Liver (tissue), 9 donors: ENCODE results near the gene PHF2. TPM values are rescaled to one million over a fixed set of nuclear protein-coding genes. Genes with fewer than 3 reads are reported as not detected.

Experiments
- DNase-seq: peaks from one replicate; pipeline ENCODE4 v3.0.0-alpha.2; 2017; ENCODE audit warnings: low spot score
- H3K27ac ChIP-seq, 2 donors: one replicate each; pipeline ENCODE4 v1.7.0; 2013; ENCODE audit warnings: inconsistent platforms in 2 of 2, low read length in 2 of 2, control low read depth in 1 of 2, low read depth in 1 of 2, mild to moderate bottlenecking in 1 of 2
- H3K27me3 ChIP-seq, 4 donors: one replicate each; pipeline versions ENCODE4 v1.6.1 to v1.7.0; 2013; ENCODE audit warnings: low read length in 3 of 4, inconsistent platforms in 1 of 4, mild to moderate bottlenecking in 1 of 4, moderate library complexity in 1 of 4; ENCODE audit not compliant: control insufficient read depth in 4 of 4, insufficient read depth in 4 of 4
- H3K36me3 ChIP-seq, 4 donors: one replicate each; pipeline versions ENCODE4 v1.6.1 to v1.7.0; 2013; ENCODE audit warnings: low read length in 3 of 4, mild to moderate bottlenecking in 3 of 4, low read depth in 1 of 4, moderate library complexity in 1 of 4; ENCODE audit not compliant: control insufficient read depth in 4 of 4, insufficient read depth in 3 of 4
- H3K4me1 ChIP-seq, 4 donors: one replicate each; pipeline versions ENCODE4 v1.6.1 to v1.7.0; 2013; ENCODE audit warnings: low read length in 3 of 4, mild to moderate bottlenecking in 3 of 4, moderate library complexity in 1 of 4; ENCODE audit not compliant: control insufficient read depth in 4 of 4, insufficient read depth in 4 of 4
- H3K4me3 ChIP-seq, 3 donors: one replicate each; pipeline versions ENCODE4 v1.6.1 to v1.7.0; 2013; ENCODE audit warnings: low read length in 3 of 3, control low read depth in 1 of 3, low read depth in 1 of 3, mild to moderate bottlenecking in 1 of 3
- H3K9ac ChIP-seq, 2 donors: one replicate each; pipeline ENCODE4 v1.7.0; 2013; ENCODE audit warnings: low read length in 2 of 2, mild to moderate bottlenecking in 2 of 2, moderate library complexity in 2 of 2, control low read depth in 1 of 2, low read depth in 1 of 2
- H3K9me3 ChIP-seq, 4 donors: one replicate each; pipeline versions ENCODE4 v1.6.1 to v1.7.0; 2013; ENCODE audit warnings: low read length in 3 of 4; ENCODE audit not compliant: control insufficient read depth in 4 of 4
- FOXA1 ChIP-seq: IDR thresholded peaks from 2 replicates; pipeline ENCODE4 v1.6.1; 2016; ENCODE audit warnings: antibody characterized with exemption
- FOXA2 ChIP-seq: IDR thresholded peaks from 2 replicates; pipeline ENCODE4 v1.6.1; 2016; ENCODE audit warnings: antibody characterized with exemption
- HNF4A ChIP-seq, 2 donors: conservative IDR thresholded peaks; 2 replicates each; pipeline ENCODE4 v1.6.1; 2016; ENCODE audit warnings: antibody characterized with exemption in 2 of 2, mild to moderate bottlenecking in 2 of 2
- HNF4G ChIP-seq: IDR thresholded peaks from 2 replicates; pipeline ENCODE4 v1.6.1; 2016; ENCODE audit warnings: antibody characterized with exemption
- JUND ChIP-seq, 2 donors: IDR thresholded peaks; 2 replicates each; pipeline ENCODE4 v1.6.1; 2016; ENCODE audit warnings: antibody characterized with exemption in 2 of 2
- MAX ChIP-seq: IDR thresholded peaks from 2 replicates; pipeline ENCODE4 v1.6.1; 2016; ENCODE audit warnings: antibody characterized with exemption
- NR2F2 ChIP-seq: IDR thresholded peaks from 2 replicates; pipeline ENCODE4 v1.6.1; 2016; ENCODE audit warnings: antibody characterized with exemption
- RAD21 ChIP-seq, 2 donors: IDR thresholded peaks; 2 replicates each; pipeline ENCODE4 v1.6.1; 2016; ENCODE audit warnings: antibody characterized with exemption in 2 of 2, mild to moderate bottlenecking in 2 of 2
- RXRA ChIP-seq, 2 donors: IDR thresholded peaks; 2 replicates each; pipeline ENCODE4 v1.6.1; 2017 to 2018; ENCODE audit warnings: antibody characterized with exemption in 2 of 2, mild to moderate bottlenecking in 1 of 2
- SP1 ChIP-seq: IDR thresholded peaks from 2 replicates; pipeline ENCODE4 v1.6.1; 2018; ENCODE audit warnings: antibody characterized with exemption, mild to moderate bottlenecking
- YY1 ChIP-seq: IDR thresholded peaks from 2 replicates; pipeline ENCODE4 v1.6.1; 2016; ENCODE audit warnings: antibody characterized with exemption, mild to moderate bottlenecking
- WGBS: extraction: QIAGEN DNeasy Blood & Tissue Kit; methylation state at CpG from one replicate; pipeline ENCODE4 v1.1.7; 2013; 5-methylcytosine and 5-hydroxymethylcytosine counted together
- polyA plus RNA-seq, 2 donors: library from polyadenylated mRNA; stranded (reverse) in 1 of 2; unstranded in 1 of 2; fragments of 200-250 nt in 1 of 2; fragments of >200 nt in 1 of 2; fragmentation: Nextera tagmentation in 1 of 2; extraction: Ambion mirVana in 1 of 2; gene quantifications; one replicate each; pipeline versions ENCODE4 v1.2.1 to v1.2.3, GENCODE V29; 2013 to 2015
- total RNA-seq, 2 donors: library from RNA; depleted of rRNA; stranded (reverse); fragments of >200 nt; gene quantifications; one replicate each; pipeline ENCODE4 v1.2.3, GENCODE V29; 2014
- TF ChIP-seq, protein P1 (sequence below): fragments of 150-350 bp; IDR thresholded peaks from 2 replicates; pipeline ENCODE4 v1.5.1; 2017; ENCODE audit warnings: improper control_type of control experiment, low read depth, low read length; ENCODE audit not compliant: missing input control
- TF ChIP-seq, protein P2 (sequence below): IDR thresholded peaks from 2 replicates; pipeline ENCODE4 v1.6.1; 2016; ENCODE audit warnings: antibody characterized with exemption, mild to moderate bottlenecking
- TF ChIP-seq, protein P3 (sequence below): IDR thresholded peaks from 2 replicates; pipeline ENCODE4 v1.6.1; 2016; ENCODE audit warnings: antibody characterized with exemption
- donor health status: healthy.
- donor health status: healthy.
- donor health status: healthy.
- donor health status: healthy.
- donor health status: healthy.

PHF2 gene
- total and polyA plus RNA-seq, 4 donors = 2.3 to 8.6 (median 6.7) TPM

DNA sequence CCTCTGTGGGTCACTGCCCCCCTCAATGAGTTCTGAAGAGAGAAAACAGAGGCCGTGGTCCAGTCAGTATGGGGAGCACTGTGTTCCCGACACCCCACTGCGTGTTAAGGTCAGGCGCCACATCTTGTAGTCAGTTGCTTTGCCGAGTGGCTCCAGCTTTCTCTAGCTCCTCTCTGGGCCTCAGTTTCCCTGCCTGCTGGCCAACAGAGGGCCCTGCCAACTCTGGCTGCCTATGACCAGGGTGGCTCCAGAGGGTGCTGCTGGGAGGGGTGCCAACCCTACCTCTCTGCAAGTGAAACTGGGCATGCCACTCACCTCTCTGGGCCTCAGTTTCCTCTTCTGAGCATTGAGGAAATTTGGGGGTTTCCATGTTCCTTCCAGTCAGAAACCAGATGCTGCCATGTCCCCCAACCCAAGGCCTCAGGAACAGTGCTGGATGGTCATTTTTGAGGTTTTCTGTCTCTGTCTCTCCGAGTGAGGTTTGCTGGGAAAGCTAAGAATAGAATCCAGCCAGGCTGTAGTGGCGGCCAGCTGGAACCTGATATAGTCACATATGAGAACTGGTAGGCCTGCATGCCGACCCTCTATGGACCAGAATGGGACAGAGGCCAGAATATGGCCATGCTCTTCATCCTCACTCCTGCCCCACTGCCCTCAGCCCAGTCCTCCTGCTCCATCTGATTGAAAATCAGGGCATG lies 132.1 kb downstream of the PHF2 start:
- 82% methylated on average over 8 of the region's 8 CpGs for WGBS
- Histone ChIP-seq H3K27me3 (peaks cover 0 to 3% (median 0%) of the 10 kb centered on the region in 4 donors), H3K4me1 (no peaks in the 10 kb centered on the region), H3K27ac (no peak overlapping the region), H3K36me3 (no peaks in the 10 kb centered on the region), H3K4me3 (no peak overlapping the region), H3K9me3 (peaks cover 0 to 11% (median 5%) of the 10 kb centered on the region in 4 donors), H3K9ac (no peak overlapping the region)
- TF ChIP-seq MAX = no peak
- TF ChIP-seq, protein P1, sequence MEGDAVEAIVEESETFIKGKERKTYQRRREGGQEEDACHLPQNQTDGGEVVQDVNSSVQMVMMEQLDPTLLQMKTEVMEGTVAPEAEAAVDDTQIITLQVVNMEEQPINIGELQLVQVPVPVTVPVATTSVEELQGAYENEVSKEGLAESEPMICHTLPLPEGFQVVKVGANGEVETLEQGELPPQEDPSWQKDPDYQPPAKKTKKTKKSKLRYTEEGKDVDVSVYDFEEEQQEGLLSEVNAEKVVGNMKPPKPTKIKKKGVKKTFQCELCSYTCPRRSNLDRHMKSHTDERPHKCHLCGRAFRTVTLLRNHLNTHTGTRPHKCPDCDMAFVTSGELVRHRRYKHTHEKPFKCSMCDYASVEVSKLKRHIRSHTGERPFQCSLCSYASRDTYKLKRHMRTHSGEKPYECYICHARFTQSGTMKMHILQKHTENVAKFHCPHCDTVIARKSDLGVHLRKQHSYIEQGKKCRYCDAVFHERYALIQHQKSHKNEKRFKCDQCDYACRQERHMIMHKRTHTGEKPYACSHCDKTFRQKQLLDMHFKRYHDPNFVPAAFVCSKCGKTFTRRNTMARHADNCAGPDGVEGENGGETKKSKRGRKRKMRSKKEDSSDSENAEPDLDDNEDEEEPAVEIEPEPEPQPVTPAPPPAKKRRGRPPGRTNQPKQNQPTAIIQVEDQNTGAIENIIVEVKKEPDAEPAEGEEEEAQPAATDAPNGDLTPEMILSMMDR = no peak
- no peak for TF ChIP-seq JUND (IDR thresholded peaks at IDR 0.05)
- TF ChIP-seq YY1 = no peak
- TF ChIP-seq FOXA1 = no peak
- TF ChIP-seq, protein P2, sequence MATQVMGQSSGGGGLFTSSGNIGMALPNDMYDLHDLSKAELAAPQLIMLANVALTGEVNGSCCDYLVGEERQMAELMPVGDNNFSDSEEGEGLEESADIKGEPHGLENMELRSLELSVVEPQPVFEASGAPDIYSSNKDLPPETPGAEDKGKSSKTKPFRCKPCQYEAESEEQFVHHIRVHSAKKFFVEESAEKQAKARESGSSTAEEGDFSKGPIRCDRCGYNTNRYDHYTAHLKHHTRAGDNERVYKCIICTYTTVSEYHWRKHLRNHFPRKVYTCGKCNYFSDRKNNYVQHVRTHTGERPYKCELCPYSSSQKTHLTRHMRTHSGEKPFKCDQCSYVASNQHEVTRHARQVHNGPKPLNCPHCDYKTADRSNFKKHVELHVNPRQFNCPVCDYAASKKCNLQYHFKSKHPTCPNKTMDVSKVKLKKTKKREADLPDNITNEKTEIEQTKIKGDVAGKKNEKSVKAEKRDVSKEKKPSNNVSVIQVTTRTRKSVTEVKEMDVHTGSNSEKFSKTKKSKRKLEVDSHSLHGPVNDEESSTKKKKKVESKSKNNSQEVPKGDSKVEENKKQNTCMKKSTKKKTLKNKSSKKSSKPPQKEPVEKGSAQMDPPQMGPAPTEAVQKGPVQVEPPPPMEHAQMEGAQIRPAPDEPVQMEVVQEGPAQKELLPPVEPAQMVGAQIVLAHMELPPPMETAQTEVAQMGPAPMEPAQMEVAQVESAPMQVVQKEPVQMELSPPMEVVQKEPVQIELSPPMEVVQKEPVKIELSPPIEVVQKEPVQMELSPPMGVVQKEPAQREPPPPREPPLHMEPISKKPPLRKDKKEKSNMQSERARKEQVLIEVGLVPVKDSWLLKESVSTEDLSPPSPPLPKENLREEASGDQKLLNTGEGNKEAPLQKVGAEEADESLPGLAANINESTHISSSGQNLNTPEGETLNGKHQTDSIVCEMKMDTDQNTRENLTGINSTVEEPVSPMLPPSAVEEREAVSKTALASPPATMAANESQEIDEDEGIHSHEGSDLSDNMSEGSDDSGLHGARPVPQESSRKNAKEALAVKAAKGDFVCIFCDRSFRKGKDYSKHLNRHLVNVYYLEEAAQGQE = no peak
- no peak for TF ChIP-seq SP1
- no peak for TF ChIP-seq HNF4G
- TF ChIP-seq FOXA2 = no peak
- TF ChIP-seq NR2F2 = no peak
- no peak for TF ChIP-seq RAD21 (IDR thresholded peaks at IDR 0.05)
- no peak for TF ChIP-seq HNF4A (conservative IDR thresholded peaks at IDR 0.05)
- TF ChIP-seq, protein P3, sequence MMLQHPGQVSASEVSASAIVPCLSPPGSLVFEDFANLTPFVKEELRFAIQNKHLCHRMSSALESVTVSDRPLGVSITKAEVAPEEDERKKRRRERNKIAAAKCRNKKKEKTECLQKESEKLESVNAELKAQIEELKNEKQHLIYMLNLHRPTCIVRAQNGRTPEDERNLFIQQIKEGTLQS = no peak
- no peak for DNase-seq

DNA sequence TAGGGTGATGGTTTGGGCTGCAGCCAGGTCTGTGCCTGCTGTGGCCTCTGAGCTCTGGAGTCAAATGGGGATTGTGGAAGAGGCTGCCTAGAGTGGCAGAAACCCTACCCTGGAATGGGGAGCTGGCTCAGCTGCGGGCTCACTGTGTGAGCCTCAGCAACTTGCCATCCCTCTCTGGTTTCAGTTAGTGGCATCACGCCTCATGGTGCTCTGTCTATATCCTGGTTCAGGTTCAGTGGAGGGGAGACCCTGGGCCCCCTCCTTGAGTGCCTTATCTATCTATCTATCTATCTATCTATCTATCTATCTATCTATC lies 132.6 kb downstream of the PHF2 start:
- no peaks in the 10 kb centered on the region for H3K36me3 ChIP-seq
- no peak overlapping the region for H3K4me3 ChIP-seq
- no peak overlapping the region for H3K27ac ChIP-seq
- DNase-seq = peak; percentile 27
- no peak overlapping the region for H3K9ac ChIP-seq
- peaks cover 0 to 3% (median 0%) of the 10 kb centered on the region in 4 donors for H3K27me3 ChIP-seq
- WGBS = 92% methylated on average over 2 of the region's 2 CpGs
- H3K4me1 ChIP-seq = no peaks in the 10 kb centered on the region
- peaks cover 0 to 11% (median 5%) of the 10 kb centered on the region in 4 donors for H3K9me3 ChIP-seq
- no peak for TF ChIP-seq FOXA1
- no peak for TF ChIP-seq RAD21 (IDR thresholded peaks at IDR 0.05)
- TF ChIP-seq HNF4A (conservative IDR thresholded peaks at IDR 0.05) = no peak
- TF ChIP-seq RXRA (IDR thresholded peaks at IDR 0.05) = no peak
- no peak for TF ChIP-seq HNF4G
